ACC112 (cell line): ENCODE data around the gene LRRC51.

Experiments
- H2AFZ ChIP-seq: fragments of 200-600 bp; sonication (generic); one replicate; pipeline ENCODE4 v1.6.0; 2017; ENCODE audit warnings: antibody characterized with exemption, low read length; ENCODE audit not compliant: unreplicated experiment
- H3K27ac ChIP-seq: fragments of 200-600 bp; sonication (generic); 2 replicates; pipeline ENCODE4 v1.5.1; 2014; ENCODE audit warnings: low read depth, mild to moderate bottlenecking, antibody characterized with exemption, low read length, moderate library complexity
- H3K27me3 ChIP-seq: fragments of 200-600 bp; sonication (generic); 2 replicates; pipeline ENCODE4 v1.6.1; 2014; ENCODE audit warnings: mild to moderate bottlenecking, antibody characterized with exemption, low read length, moderate library complexity, mixed read lengths; ENCODE audit not compliant: insufficient read depth
- H3K36me3 ChIP-seq: fragments of 200-600 bp; sonication (generic); 2 replicates; pipeline ENCODE4 v1.6.1; 2016; ENCODE audit warnings: mild to moderate bottlenecking, antibody characterized with exemption, low read length, moderate library complexity, mixed read lengths; ENCODE audit not compliant: insufficient read depth
- H3K4me1 ChIP-seq: fragments of 200-600 bp; sonication (generic); one replicate; pipeline ENCODE4 v1.6.1; 2016; ENCODE audit warnings: low read length, mixed read lengths; ENCODE audit not compliant: insufficient read depth, unreplicated experiment, control insufficient read depth
- H3K4me3 ChIP-seq: fragments of 200-600 bp; sonication (generic); 2 replicates; pipeline ENCODE4 v1.5.1; 2014; ENCODE audit warnings: mild to moderate bottlenecking, low read depth, low read length
- H3K79me2 ChIP-seq: fragments of 200-600 bp; sonication (generic); one replicate; pipeline ENCODE4 v1.6.0; 2016; ENCODE audit warnings: low read length; ENCODE audit not compliant: control insufficient read depth, unreplicated experiment, insufficient read depth

The LRRC51 gene

GRCh38 chr11:72105888-72106287, 25.2 kb downstream of the LRRC51 start, which contains the start of gene TOMT:
Gene TOMT, plus strand, starts transcription at chr11:72105924. Its CDS starts 28 bp downstream, at chr11:72105952.
- peaks cover 18% of the 10 kb centered on the region for H3K4me1 ChIP-seq
- H3K36me3 ChIP-seq: no peaks in the 10 kb centered on the region
- peaks cover 22% of the 10 kb centered on the region for H3K79me2 ChIP-seq
- no peaks in the 10 kb centered on the region for H3K27me3 ChIP-seq
- no peak within 1 kb of the TSS for H2AFZ ChIP-seq
- no peak within 1 kb of the TSS for H3K4me3 ChIP-seq
- H3K27ac ChIP-seq: no peak within 1 kb of the TSS

GRCh38 chr11:72111300-72112142, 30.9 kb downstream of the LRRC51 start:
- Histone ChIP-seq H2AFZ (peak overlapping the region; percentile 10), H3K27me3 (no peaks in the 10 kb centered on the region), H3K79me2 (no peaks in the 10 kb centered on the region), H3K27ac (peak overlapping the region; percentile 95), H3K4me3 (peak overlapping the region; percentile 82), H3K36me3 (no peaks in the 10 kb centered on the region), H3K4me1 (peaks cover 11% of the 10 kb centered on the region)

- Histone ChIP-seq H3K4me3 (peak within 1 kb of the TSS; percentile 82), H3K4me1 (peaks cover 11% of the 10 kb centered on the region), H2AFZ (peak within 1 kb of the TSS; percentile 88), H3K79me2 (no peaks in the 10 kb centered on the region), H3K36me3 (no peaks in the 10 kb centered on the region), H3K27me3 (no peaks in the 10 kb centered on the region), H3K27ac (peak within 1 kb of the TSS; percentile 95)
These were observed 31.7 kb downstream of the LRRC51 start, which contains the start of gene ANAPC15 for GRCh38 chr11:72112143-72112977. Gene ANAPC15, minus strand, starts transcription at chr11:72112695. Its CDS starts 1,419 bp downstream, at chr11:72111276.

GRCh38 chr11:72112978-72113808, 32.5 kb downstream of the LRRC51 start:
- H3K4me3 ChIP-seq: peak overlapping the region; percentile 82
- H3K27ac ChIP-seq: peak overlapping the region; percentile 95
- no peaks in the 10 kb centered on the region for H3K79me2 ChIP-seq
- no peaks in the 10 kb centered on the region for H3K36me3 ChIP-seq
- peak overlapping the region; percentile 88 for H2AFZ ChIP-seq
- H3K4me1 ChIP-seq: peaks cover 11% of the 10 kb centered on the region
- no peaks in the 10 kb centered on the region for H3K27me3 ChIP-seq

- no peaks in the 10 kb centered on the region for H3K27me3 ChIP-seq
- no peak overlapping the region for H3K27ac ChIP-seq
- H2AFZ ChIP-seq: no peak overlapping the region
- no peaks in the 10 kb centered on the region for H3K36me3 ChIP-seq
- no peak overlapping the region for H3K4me3 ChIP-seq
- H3K4me1 ChIP-seq: peaks cover 11% of the 10 kb centered on the region
- H3K79me2 ChIP-seq: no peaks in the 10 kb centered on the region
These were observed 33.9 kb downstream of the LRRC51 start for GRCh38 chr11:72114570-72114969.

GRCh38 chr11:72116019-72116755, 35.5 kb downstream of the LRRC51 start:
- Histone ChIP-seq H3K4me3 (no peak overlapping the region), H2AFZ (no peak overlapping the region), H3K27ac (no peak overlapping the region), H3K36me3 (no peaks in the 10 kb centered on the region), H3K27me3 (no peaks in the 10 kb centered on the region), H3K79me2 (no peaks in the 10 kb centered on the region), H3K4me1 (peaks cover 11% of the 10 kb centered on the region)

GRCh38 chr11:72119198-72119597, 38.5 kb downstream of the LRRC51 start:
- no peaks in the 10 kb centered on the region for H3K27me3 ChIP-seq
- H3K27ac ChIP-seq: no peak overlapping the region
- H3K36me3 ChIP-seq: no peaks in the 10 kb centered on the region
- no peaks in the 10 kb centered on the region for H3K4me1 ChIP-seq
- H3K79me2 ChIP-seq: no peaks in the 10 kb centered on the region
- H3K4me3 ChIP-seq: no peak overlapping the region
- no peak overlapping the region for H2AFZ ChIP-seq

GRCh38 chr11:72120930-72121329, 40.3 kb downstream of the LRRC51 start:
- Histone ChIP-seq H3K4me3 (no peak overlapping the region), H3K27me3 (no peaks in the 10 kb centered on the region), H3K4me1 (no peaks in the 10 kb centered on the region), H3K79me2 (no peaks in the 10 kb centered on the region), H3K27ac (no peak overlapping the region), H2AFZ (no peak overlapping the region), H3K36me3 (no peaks in the 10 kb centered on the region)

GRCh38 chr11:72122607-72123006, 42.0 kb downstream of the LRRC51 start:
- Histone ChIP-seq H2AFZ (no peak overlapping the region), H3K27ac (no peak overlapping the region), H3K4me1 (no peaks in the 10 kb centered on the region), H3K27me3 (no peaks in the 10 kb centered on the region), H3K4me3 (no peak overlapping the region), H3K79me2 (no peaks in the 10 kb centered on the region), H3K36me3 (no peaks in the 10 kb centered on the region)
